Loucy (cell line): ENCODE measurements around the gene C22orf42.

Experiments used
- EZH2phosphoT487 ChIP-seq: fragments of 200-600 bp; IDR thresholded peaks from 2 replicates; pipeline ENCODE4 v1.6.1; 2018; ENCODE audit warnings: antibody characterized with exemption, mild to moderate bottlenecking, moderate library complexity, borderline replicate concordance
- TF ChIP-seq, protein P1 (sequence below): fragments of 200-600 bp; sonication (generic); conservative IDR thresholded peaks from 2 replicates; pipeline ENCODE4 v1.5.1; 2014; ENCODE audit warnings: mild to moderate bottlenecking, antibody characterized with exemption, low read length

DNA sequence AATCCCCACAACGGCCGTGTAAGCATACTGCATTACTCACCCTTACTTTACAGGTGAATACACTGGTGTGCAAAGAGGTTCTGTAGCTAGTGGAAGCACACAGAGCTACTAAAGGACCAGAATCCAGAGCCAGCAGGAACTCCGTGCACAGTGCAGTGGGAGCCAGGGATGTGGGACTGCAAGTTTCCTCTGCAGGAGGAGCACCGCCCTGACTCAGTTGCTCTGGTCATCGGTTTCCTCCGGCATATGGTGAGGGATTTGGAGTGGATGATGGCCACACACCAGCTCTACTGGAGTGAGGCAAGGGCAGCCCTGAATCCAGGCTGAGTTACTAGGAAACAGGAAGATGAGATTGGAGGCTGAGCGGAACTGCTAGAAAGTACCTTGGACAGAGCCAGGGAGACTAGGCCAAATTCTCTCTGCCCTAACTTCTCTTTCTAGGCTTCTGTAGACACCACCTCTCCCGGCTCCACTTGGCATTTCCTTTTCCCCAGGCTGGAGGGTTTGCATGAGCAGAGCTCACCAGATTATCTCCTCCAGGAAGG is 18.2 kb upstream of the C22orf42 start:
- TF ChIP-seq, protein P1, sequence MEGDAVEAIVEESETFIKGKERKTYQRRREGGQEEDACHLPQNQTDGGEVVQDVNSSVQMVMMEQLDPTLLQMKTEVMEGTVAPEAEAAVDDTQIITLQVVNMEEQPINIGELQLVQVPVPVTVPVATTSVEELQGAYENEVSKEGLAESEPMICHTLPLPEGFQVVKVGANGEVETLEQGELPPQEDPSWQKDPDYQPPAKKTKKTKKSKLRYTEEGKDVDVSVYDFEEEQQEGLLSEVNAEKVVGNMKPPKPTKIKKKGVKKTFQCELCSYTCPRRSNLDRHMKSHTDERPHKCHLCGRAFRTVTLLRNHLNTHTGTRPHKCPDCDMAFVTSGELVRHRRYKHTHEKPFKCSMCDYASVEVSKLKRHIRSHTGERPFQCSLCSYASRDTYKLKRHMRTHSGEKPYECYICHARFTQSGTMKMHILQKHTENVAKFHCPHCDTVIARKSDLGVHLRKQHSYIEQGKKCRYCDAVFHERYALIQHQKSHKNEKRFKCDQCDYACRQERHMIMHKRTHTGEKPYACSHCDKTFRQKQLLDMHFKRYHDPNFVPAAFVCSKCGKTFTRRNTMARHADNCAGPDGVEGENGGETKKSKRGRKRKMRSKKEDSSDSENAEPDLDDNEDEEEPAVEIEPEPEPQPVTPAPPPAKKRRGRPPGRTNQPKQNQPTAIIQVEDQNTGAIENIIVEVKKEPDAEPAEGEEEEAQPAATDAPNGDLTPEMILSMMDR = no peak
- no peak for TF ChIP-seq EZH2phosphoT487
